SHP77 treated with DMSO at 0.1 percent for 48 hours (cell line): ENCODE data around the gene ALPG.
A peak's percentile ranks its signal among the peaks of the same experiment; 100 is the strongest.
"Not testable (repeated sequence)": the region's sequence is repeated elsewhere in the genome, so short reads cannot be mapped to it uniquely, and the experiment has no call there.

Experiments used
- DNase-seq: peaks from one replicate; lab custom pipeline; 2025; lab: John Stamatoyannopoulos, UW

The ALPG gene

DNA sequence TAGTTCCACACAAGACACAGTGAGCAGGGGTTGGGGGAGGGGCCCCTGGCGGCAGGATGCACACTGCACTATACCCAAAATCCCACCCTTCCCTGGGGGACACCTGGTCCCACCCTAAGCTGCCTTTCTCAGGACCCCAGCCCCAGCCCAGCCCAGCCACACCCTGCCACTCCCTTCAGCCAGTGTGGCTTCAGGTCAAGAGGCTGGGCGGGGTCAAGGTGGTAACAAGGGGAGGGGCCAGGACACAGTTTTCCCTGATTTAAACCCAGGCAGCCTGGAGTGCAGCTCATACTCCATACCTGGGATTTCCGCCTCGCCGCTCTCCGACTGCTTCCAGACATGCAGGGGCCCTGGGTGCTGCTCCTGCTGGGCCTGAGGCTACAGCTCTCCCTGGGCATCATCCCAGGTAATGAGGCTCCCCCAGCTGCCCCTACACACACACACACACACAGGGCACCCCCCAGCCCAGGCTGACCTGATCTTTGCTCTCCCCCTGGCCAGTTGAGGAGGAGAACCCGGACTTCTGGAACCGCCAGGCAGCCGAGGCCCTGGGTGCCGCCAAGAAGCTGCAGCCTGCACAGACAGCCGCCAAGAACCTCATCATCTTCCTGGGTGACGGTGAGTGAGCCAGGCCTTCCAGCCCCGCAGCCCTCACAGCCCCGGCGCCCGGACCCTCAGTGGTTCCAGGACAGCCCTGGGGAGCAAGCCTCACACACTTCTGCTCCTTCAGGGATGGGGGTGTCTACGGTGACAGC lies at the start of gene ALPG:
Gene ALPG (plus strand): TSS at position 289 of the 755 bp plus-strand sequence. CDS start 51 bp downstream, at position 340.
- no peak for DNase-seq

DNA sequence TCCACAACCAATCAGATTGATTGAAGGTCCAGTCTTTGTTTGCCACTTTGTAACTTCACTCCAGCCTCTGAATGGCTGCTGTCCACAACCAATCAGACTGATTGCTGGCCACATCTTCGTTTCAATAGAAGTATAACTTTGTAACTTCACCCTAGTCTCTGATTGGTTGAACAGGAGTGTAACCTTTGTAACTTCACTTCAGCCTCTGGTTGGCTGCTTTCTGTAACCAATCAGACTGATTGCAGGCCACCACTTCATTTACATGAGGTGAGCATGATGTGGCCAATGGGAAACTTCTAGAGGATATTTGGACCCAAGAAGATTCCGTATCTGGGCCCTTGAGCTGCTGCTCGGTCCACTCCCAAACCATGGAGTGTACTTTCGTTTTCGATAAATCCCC lies 45.0 kb upstream of the ALPG start:
- no peak for DNase-seq

DNA sequence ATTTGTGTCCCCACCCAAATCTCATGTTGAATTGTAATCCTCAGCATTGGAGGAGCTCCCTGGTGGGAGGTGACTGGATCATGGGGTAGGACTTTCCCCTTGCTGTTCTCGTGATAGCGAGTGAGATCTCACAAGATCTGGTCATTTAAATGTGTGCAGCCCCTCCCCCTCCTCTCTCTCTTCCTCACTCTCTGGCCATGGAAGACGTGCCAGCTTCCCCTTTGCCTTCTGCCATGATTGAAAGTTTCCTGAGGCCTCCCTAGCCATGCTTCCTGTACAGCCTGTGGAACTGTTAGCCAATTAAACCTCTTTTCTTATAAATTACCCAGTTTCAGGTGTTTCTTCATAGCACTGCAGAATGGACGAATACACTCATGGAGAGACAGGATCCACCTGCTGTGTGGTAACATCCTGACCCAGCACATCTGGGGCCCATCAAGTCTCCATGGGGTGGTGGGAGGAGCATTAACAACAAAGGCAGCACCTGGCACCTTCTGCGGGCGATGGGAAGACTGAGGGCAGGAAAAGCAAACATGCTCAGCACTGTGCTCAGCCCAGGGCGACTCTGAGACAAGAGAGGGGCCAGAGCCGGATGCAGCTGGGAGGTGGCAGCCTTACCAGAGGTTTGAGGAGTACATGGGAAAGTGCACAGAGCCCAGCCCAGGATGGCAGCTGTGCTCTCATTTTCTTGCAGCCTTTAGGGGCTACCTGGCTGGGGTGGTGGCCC lies 44.3 kb upstream of the ALPG start:
- DNase-seq: peak; percentile 60

DNA sequence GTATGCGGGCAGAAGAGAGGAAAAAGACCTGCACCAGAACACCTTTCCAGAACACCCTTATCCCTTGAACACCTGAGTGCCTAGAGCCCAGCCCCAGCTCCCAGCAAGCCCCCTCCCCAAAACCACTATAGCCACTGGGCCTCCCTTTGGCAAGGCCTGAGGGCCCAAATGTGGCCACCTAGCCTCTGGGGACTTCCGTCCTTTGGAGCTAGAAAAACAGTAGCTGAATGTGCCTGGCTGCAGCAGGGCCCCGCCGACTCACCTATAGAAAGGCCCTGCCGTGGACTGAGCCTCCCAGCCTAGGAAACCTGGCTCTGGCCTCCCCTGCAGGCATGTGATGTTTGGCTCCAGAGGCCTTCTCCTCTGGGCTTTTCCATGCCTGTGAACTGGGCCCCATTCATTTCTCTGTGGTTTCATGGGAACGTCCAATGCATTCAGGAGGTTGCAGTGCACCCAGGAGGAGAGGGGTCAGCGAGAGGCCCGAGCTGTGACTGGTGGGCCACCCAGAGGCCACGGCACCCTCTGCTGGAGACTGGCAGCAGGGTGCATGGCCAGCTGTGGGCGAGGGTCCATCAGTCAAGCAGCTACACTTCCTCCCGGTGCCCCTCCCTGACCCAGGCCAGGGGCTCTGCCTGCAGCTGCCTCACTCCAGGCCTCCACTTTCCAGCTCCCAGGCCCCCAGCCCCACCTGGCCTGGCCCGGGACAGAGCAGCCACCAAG lies 43.4 kb upstream of the ALPG start:
- not testable (repeated sequence) for DNase-seq

DNA sequence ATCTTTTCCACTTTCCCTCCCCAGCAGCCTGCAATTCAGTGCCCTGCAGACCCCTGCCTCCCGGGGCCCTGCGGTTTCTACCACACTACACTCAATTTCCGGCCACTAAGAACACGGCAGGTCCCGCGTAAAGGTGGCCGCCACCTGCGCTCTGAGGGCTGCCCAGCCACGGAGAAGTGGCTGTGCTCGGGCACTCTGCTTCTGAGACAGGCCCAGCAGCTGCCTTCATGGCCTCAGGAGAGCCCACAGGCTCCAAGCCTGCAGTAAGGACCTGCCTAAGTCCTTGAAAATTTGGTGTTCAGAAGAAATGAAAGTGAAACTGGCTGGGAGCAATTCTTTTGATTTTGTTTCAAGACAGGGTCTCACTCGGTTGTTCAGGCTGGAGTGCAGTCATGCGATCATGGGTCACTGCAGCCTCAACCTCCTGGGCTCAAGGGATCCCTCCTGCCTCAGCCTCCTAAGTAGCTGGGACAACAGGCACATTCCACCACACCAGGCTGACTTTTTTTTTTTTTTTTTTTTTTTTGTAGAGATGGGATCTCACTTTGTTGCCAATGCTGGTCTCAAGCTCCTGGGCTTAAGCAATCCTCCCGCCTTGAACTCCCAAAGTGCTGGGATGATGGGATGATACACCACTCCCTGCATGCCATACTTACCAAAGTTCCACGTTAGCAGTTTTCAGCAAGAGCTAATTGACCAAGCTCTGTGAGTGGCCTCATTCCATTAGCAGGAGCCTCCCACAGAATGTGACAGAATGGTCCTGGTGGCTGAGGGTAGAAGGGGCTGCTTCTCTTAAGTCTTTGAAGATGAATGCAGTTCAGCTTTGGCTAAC lies 42.6 kb upstream of the ALPG start:
- no peak for DNase-seq

DNA sequence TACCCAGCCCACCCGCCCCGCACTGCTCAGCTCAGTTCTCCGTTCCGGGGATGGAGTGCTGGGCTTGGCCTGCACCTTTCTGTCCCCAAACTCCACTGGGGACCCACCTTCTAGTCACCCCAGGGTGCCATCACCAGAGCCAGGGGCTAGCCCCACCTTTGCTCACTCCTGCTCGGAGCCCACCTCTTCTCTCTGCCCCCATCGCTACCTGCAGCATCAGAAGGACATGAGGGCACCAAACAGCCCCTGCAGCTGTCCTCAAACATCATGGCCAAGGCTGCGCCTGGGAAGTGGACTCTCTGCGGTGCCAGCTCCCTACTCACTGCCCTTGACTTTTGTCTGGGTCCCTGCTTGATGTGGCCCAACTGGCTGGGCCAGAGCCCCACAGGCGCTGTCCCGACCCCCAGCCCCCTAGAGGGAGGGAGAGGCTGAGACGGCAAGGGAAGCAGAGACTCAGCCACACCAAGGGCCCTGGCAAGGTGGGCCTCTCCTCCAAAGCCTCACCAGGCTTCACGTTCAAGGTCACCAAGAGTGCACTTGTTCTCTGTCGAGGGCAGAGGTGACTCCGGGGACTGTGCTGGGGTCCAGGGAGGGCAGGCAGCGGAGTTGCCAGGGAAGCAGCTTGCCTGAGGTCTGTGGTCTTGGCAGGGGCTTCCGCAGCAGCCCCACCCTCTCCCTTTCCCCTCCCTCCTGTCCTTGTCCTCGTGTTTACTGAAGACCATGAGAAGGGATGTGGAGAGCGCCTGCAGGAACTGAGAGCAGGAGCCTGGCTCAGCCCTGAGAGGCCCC lies 41.6 kb upstream of the ALPG start:
- not testable (repeated sequence) for DNase-seq

GRCh38 chr2:232365621-232366321 lies 40.9 kb upstream of the ALPG start:
- peak; percentile 67 for DNase-seq

GRCh38 chr2:232366461-232366860 lies 40.2 kb upstream of the ALPG start:
- peak; percentile 40 for DNase-seq

- DNase-seq: no peak
Measured at GRCh38 chr2:232367016-232367415, 39.6 kb upstream of the ALPG start.

DNA sequence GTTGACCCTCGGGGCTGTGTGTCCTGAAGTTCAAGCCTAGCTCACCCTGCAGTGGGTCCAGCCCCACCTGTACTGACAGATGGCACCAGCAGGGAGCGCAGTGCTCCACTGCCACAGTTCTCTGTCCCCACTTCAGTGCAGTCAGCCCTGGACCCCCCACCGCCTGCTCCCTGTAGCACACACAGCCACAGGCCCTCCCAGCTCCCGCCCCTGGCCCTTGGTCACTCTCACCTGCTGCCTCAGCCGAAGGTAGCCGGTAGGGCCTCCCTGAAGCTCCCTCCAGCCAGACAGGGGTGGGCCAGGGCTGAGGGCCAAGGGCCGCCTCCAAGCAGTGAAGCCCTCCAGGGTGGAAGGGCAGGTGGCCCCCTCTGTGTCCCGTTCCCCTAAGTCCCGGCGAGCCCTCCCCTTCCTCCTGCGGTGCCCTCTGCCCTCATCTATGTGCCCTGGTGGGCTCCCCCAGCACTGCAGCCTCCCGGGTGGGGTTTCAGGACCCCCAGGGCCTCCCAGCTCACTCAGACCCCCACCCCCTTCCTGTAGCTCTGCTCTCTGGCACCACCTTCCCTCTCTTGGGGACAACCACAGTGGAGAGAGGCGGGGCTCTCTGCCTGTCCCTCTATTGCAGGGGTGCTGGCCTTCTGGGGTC lies 38.9 kb upstream of the ALPG start:
- DNase-seq: no peak

- DNase-seq: no peak
Measured at GRCh38 chr2:232368311-232368731, 38.3 kb upstream of the ALPG start.

GRCh38 chr2:232369126-232369951 lies 37.3 kb upstream of the ALPG start:
- no peak for DNase-seq

- DNase-seq: not testable (repeated sequence)
Measured at GRCh38 chr2:232370007-232370406, 36.6 kb upstream of the ALPG start.

DNA sequence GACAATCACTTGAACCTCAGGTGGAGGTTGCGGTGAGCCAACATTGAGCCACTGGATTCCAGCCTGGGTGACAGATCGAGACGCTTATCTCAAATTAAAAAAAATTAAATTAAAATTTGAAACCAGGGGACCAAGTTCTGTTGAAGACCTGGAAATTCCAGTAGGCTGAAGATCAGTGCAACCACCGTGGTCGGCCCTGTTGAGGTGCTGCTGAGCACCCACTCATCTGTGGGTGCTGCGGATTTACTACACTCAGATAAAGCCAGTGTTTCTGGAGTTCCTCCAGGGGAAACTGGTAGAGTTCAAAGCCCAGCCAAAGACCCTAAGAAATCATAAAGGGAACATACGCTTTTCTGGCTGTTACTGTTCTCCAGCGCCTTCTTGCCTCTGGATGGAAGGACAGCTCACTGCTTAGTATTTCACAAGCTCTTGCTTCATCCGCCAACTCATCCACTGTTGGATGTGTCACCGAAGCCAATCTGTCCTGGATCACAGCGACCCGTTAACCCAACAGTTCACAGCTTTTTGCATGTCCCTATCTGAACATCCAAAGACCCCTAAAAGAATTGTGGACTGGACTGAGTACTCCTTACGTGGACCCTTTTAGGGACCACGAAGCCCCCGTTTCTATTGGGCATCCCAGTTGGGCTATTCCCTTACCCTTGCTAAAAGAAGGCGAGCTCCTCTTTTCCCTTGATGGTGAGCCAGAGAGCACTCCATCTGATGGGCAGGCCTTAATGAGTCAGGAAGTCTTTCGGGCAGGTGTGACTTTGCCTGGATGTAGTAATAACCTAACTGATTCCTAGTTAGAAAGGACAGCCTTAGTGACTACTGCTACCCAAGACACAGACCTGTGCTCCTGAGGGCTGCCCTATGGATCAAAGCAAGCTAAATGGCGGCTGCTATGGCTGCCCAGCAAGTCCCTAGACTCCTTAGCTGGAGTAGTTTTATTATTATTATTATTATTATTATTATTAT lies 34.1 kb upstream of the ALPG start:
- DNase-seq: no peak

DNA sequence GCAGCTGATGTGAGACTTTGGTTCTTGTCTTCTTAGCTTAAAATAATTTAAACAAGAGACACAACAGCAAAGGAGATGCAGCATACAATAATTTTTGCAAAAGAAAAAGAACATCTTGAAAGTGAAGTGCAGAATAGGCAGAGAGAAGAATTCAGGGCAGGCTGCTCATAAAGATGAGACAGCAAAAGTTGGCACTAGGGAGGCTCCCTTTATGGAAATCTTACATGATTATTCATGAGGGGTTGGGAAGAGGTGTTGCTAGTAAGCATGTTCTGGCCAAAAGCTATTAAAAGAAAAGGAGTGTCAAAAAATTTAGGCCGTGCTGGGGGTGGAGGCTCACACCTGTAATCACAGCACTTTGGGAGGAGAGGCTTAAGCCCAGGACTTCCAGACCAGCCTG lies 32.3 kb upstream of the ALPG start:
- no peak for DNase-seq

- DNase-seq: no peak
Measured at GRCh38 chr2:232375164-232375563, 31.5 kb upstream of the ALPG start.

GRCh38 chr2:232376260-232376659 lies 30.4 kb upstream of the ALPG start:
- DNase-seq: no peak

DNA sequence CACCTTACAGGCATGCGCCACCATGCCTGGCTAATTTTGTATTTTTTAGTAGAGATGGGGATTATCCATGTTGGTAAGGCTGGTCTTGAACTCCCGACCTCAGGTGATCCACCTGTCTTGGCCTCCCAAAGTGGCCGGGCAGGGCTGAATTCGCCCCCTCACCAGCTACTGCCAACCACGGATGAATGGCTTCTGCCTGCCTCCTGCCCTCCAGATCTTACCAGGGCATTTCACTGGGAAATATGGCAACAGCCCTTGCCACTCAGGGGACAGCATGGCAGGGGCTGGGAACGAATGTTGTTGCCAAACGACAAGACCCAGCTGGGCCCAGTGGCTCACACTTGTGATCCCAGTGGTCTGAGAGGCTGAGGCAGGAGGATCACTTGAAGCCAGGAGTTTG lies 29.9 kb upstream of the ALPG start:
- no peak for DNase-seq
